Ureter (tissue), 1 donor: ENCODE measurements around the gene CAMK2A. TPM values are rescaled to one million over a fixed set of nuclear protein-coding genes. Genes with fewer than 3 reads are reported as not detected.
A peak's percentile ranks its signal among the peaks of the same experiment; 100 is the strongest.

Source experiments
- DNase-seq: peaks from one replicate; pipeline ENCODE4 v3.0.0-alpha.2; 2020; ENCODE audit warnings: low spot score
- total RNA-seq: library from RNA; stranded (reverse); gene quantifications from one replicate; pipeline ENCODE4 v1.2.4, GENCODE V29; 2023
- donor health status: DM: yes; HTN: yes; CAD: no.

Gene CAMK2A
- total RNA-seq, 1 donor from 2014 or later, result 1.4 TPM

- DNase-seq, result no peak
Measured at GRCh38 chr5:150279330-150280020, 10.1 kb downstream of the CAMK2A start.

DNA sequence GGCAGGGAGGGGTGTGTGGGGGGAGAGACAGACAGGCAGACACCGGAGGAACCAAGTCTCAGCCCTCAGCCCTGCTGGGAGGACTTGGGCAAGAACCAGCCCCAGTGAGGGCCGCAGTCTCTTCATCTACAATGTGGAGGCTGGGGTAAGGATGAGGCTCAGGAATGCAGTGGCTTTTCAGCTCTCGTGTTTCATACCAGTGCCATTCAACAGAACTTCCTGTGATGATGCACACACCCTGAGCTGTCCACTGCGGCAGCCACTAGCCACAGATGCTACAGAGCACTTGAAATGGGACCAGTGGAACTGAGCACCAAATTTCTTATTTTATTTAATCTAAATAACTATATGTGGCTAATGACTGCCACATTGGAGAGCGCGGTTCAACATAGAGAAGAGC is 10.7 kb downstream of the CAMK2A start:
- no peak for DNase-seq

GRCh38 chr5:150278046-150278730 is 11.4 kb downstream of the CAMK2A start:
- no peak for DNase-seq

GRCh38 chr5:150277043-150277442 is 12.5 kb downstream of the CAMK2A start:
- no peak for DNase-seq

DNA sequence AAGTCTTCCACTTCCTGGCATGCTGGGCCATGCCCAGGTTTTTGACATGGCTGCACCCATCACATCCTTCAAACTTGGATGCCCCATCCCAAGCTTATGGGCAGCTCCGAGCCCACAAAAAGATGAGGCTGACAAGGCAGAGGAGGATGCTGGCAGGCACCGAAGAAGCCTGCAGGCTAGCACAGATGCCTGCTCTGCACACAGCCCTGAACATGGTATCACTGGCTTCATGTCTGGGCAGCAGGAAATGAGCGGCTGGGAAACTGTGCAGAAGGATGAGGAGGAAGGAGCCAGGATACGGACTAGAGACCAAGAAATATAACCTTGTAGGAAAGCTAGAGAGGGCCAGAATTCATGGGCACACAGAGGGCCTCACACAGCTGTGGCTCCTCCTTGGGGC is 14.8 kb downstream of the CAMK2A start:
- no peak for DNase-seq

DNA sequence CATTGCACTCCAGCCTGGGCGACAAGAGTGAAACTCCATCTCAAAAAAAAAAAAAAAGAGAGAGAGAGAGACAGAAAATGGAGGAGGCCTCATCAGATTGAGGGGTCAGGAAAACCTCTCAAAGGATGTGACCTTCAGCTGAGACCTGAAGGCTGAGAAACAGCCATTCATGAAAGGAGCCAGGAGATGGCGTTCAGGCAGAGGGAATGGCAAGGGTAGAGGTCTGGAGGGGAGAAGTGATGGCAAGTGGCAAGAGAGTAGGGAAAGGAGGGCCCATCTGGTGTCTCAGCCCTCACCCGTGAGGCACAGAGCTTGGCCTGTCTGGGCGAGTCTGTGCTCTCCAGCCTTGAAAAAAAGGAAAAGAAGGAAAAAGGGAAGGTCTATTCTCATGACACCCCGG is 17.0 kb downstream of the CAMK2A start:
- no peak for DNase-seq

GRCh38 chr5:150271923-150272322 is 17.6 kb downstream of the CAMK2A start:
- no peak for DNase-seq

- no peak for DNase-seq
Measured at GRCh38 chr5:150271296-150271692, 18.3 kb downstream of the CAMK2A start.

DNA sequence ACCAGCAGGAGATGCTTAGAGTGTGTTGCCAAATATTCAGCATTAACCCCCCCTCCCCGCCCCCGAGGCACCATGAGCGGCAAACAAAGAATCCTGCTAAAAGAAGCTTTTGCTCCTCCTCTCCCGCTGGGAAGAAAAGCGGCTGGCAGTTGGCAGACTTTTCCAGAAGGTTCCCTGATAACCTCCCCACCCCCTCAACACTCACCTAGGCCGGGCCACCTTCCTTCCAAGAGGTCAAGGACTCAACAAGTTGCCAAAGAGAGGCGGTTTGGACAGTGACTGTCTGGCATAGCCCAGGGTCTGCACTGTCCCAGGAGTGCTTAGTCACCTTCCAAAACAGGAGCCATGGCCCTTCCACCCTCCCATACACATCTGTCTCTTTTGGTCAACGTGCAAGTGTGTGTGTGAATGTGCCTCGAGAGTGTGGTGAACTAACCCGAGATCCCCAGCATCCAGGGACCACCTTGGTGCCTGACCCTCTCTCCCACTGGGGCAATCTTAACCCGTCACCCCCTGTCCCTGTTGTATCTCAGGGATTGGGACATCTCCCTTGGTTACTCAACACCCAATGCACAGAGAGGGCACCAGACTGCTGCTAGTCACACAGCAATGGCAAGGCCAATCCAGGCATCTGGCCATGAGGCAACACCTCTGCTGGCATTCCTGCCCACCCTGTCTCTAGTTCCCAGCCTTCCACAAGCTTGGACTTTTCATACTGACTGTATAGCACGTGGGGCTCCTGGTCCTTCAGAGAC is 18.9 kb downstream of the CAMK2A start:
- DNase-seq, result no peak

GRCh38 chr5:150266871-150267291 is 22.7 kb downstream of the CAMK2A start:
- DNase-seq, result no peak

GRCh38 chr5:150265870-150266383 is 23.6 kb downstream of the CAMK2A start:
- no peak for DNase-seq

DNA sequence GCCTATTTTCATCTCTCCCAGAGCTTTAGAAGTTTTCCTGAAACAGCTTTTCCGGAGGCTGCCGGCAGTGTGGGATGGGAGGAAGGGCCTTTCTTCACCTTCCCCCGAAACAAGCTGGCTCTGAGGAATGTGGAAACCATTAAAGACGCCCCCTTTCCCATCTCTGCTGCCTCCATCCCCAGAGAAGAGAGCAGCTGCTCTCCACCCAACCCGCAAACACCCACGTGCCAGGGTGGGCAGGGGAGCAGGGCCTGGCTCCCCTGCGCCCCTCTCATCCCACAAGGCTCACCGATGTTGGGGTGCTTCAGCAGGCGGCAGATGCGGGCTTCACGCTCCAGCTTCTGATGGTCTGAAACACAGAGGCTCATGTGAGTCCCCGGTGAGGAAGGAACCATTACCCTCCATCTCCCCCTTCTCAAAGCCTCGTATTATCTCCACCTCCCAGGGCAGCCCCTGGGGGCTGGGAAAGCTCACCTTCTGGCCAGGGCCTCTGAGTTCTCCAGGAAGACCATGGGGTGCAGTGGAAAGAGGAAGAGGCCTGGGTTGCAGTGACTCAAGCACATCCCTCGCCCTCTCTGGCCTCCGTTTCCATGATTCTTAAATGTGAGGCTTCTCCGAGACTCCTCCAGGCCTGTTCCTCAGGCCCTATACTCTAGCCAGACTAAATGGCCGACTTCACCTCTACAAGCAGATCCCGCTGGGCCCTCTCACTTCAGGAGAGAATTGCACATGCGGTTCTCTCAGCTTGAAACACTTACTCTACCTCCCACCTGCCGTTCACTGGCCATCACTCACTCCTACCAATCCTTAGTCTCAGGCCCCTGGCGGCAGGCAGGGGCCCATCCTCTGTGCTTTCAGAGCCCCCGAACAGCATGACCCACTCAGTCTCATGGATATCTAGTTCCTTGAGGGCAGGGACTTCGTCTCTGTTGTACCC is 24.6 kb downstream of the CAMK2A start:
- DNase-seq, result no peak

DNA sequence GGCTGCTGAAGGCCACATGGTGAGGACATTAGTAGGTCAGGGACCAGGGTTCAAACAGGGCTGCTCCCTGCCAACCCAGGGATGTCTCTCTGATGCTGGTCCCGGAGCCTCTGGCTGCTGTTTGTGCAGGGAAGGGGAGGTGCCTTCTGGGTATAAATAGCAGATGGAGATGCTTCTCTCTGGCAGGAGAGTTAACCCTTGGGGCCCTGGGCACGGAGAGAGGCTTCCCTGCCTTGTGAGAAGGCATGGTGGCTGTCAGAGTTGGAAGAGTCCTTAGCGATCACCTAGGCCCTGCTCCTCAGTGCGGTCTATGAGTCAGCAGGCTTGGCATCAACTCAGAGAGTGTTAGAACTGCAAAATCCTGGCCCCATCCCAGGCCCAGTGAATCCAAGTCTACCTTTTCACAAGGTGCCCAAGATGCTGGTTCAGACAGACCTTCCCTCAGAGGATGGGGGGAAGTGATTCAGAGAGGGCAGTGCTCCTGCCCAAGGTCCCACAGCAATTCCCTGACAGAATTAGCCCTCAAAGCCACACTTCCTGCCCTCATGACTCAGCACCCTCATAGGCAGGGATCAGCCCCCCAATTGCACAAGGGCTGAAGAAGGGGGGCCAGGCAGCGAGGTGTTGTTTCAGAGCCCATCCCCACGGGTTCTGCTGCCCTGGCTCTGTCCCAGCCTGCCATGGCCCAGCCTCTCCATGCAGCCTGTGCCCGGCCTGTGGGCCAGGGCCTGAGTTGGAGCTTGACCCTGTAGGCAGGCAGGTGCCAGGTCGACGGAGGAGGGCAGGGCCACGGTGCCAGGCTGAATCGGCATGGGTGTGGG is 25.6 kb downstream of the CAMK2A start:
- peak; percentile 58 for DNase-seq

DNA sequence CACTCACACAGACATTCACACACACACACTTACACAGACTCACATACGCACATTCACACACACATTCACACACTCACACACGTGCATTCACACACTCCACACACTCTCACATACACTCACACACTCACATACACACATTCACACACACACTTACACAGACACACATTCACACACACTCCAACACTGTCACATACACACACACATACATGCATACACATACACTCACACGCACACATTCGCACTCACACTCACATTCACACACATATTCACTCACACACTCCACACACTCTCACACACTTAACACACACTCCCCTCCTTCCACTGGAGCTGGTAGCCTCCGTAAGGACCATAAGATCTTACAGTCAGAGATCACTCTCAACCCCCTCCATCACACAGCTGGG is 26.2 kb downstream of the CAMK2A start:
- DNase-seq, result no peak

- no peak for DNase-seq
Measured at GRCh38 chr5:150262502-150262901, 27.1 kb downstream of the CAMK2A start.

GRCh38 chr5:150261231-150261630 is 28.3 kb downstream of the CAMK2A start:
- DNase-seq, result no peak

GRCh38 chr5:150258130-150258529 is 31.4 kb downstream of the CAMK2A start:
- DNase-seq, result no peak

GRCh38 chr5:150257424-150257823 is 32.1 kb downstream of the CAMK2A start:
- no peak for DNase-seq

GRCh38 chr5:150256410-150257064 is 33.0 kb downstream of the CAMK2A start:
- DNase-seq, result no peak
